GM20000 (cell line): ENCODE results near the gene HHIPL1.

Experiments used
- DNase-seq: peaks from one replicate; pipeline ENCODE4 v3.0.0; 2012; ENCODE audit warnings: low spot score
- CTCF ChIP-seq: IDR thresholded peaks from 2 replicates; pipeline ENCODE4 v1.5.1; 2012; ENCODE audit warnings: mild to moderate bottlenecking, control low read depth; ENCODE audit errors: extremely low read depth, missing control alignments

The HHIPL1 gene

GRCh38 chr14:99600232-99600888 lies 44.6 kb upstream of the HHIPL1 start:
- no peak for TF ChIP-seq CTCF
- DNase-seq: no peak

GRCh38 chr14:99601361-99601831 lies 43.5 kb upstream of the HHIPL1 start:
- no peak for TF ChIP-seq CTCF
- no peak for DNase-seq

DNA sequence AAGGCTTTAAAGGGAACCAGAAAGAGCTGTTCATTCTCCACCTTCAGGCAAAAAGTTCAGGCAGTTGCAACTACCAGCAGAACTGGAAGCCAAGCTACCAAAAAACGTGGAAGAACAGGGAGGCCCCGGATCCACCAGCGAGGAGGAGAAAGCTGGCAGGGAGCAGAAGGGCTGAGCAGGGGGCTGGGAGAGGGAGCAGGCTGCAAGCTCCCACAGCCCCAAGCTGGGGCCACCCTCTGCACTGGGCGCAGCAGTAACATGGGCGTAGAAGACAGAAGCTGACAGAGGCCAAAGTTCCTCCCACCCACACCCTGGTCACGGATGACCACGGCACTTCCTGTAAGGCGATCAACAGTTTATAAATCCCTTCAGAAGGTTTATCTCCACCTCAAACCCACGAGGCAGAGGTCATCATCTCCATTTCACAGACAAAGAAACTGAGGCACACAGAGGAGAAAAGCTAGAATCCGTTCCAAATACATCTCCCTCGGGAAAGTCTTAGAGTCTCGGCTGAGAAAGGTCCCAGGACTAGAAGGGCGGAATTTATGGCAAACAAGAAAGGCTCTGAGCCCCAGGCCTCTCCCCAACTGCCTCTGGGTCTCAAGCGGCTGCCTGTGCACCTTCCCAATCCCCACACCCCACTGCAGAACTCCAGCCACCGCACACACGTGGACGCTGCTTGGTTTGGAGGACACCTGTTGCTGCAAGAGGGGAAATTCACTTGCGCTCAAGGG lies 42.7 kb upstream of the HHIPL1 start:
- DNase-seq: no peak
- TF ChIP-seq CTCF: no peak

GRCh38 chr14:99602788-99603415 lies 42.0 kb upstream of the HHIPL1 start:
- DNase-seq: no peak
- no peak for TF ChIP-seq CTCF

- DNase-seq: no peak
- TF ChIP-seq CTCF: no peak
Measured at GRCh38 chr14:99603471-99604277, 41.3 kb upstream of the HHIPL1 start, which contains the start of gene CCDC85C. TSS of gene CCDC85C (minus strand) at chr14:99604207. CDS start at chr14:99603959, 248 bp downstream.

GRCh38 chr14:99604278-99604765 lies 40.6 kb upstream of the HHIPL1 start:
- DNase-seq: peak; percentile 99

More at GRCh38 chr14:99604278-99604765, 40.6 kb upstream of the HHIPL1 start:
- TF ChIP-seq CTCF: no peak
